ENCODE results near the gene OXCT1. TPM values are rescaled to one million over a fixed set of nuclear protein-coding genes. Genes with fewer than 3 reads are reported as not detected.
A peak's percentile ranks its signal among the peaks of the same experiment; 100 is the strongest.

OXCT1 gene
- total and polyA plus RNA-seq, 9 of the 15 experiments (the other 6 are each of a cell fraction or from before 2014, with no cell fraction given), result 24.7 to 61.2 (median 41.9) TPM

DNA sequence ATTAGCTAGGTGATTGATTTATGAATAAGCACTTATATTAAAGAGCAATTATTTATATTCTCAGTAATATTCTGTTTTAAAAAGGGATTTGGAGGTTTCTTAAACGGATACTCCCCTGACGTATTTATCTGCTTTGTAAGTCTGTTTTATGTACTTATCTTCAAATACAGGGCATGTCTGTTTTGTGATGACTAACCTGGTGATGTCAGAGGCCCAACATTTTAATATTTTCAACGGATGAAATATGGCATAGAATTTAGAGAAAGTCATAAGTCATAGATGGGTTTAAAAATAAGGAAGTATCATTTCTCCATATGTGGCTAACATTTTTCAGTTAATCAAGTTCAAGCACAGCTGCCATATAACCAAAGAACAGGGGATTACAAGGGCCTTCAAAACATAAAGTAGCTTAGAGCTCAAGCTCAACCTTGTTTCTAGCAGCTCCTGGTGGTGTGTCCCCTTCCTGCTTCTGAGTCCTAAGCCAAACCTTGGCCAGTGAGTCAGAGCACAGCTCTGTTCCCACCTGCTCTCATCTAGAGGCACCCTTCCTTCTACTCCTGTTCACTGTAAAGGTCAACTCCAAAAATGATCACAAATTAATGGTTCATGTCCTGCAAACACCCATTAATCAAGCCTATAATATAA lies 131.4 kb downstream of the OXCT1 start (continued):
- TF ChIP-seq, protein P1, sequence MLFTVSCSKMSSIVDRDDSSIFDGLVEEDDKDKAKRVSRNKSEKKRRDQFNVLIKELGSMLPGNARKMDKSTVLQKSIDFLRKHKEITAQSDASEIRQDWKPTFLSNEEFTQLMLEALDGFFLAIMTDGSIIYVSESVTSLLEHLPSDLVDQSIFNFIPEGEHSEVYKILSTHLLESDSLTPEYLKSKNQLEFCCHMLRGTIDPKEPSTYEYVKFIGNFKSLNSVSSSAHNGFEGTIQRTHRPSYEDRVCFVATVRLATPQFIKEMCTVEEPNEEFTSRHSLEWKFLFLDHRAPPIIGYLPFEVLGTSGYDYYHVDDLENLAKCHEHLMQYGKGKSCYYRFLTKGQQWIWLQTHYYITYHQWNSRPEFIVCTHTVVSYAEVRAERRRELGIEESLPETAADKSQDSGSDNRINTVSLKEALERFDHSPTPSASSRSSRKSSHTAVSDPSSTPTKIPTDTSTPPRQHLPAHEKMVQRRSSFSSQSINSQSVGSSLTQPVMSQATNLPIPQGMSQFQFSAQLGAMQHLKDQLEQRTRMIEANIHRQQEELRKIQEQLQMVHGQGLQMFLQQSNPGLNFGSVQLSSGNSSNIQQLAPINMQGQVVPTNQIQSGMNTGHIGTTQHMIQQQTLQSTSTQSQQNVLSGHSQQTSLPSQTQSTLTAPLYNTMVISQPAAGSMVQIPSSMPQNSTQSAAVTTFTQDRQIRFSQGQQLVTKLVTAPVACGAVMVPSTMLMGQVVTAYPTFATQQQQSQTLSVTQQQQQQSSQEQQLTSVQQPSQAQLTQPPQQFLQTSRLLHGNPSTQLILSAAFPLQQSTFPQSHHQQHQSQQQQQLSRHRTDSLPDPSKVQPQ (CRISPR knock-in tag; IDR thresholded peaks at IDR 0.05; ENCODE audit: borderline replicate concordance), result no peak
- no peak for TF ChIP-seq NEUROD1 (IDR thresholded peaks at IDR 0.05; ENCODE audit: borderline replicate concordance, low read depth, low read length, partially characterized antibody)
- no peak for TF ChIP-seq SNRNP70 (optimal IDR thresholded peaks at IDR 0.05; ENCODE audit: low read depth, low read length)
- no peak for TF ChIP-seq GTF2E2 (tag; IDR thresholded peaks at IDR 0.05)
- TF ChIP-seq EZH2 (IDR thresholded peaks at IDR 0.05; ENCODE audit: borderline replicate concordance, low read depth, low read length), result no peak
- TF ChIP-seq PTTG1 (tag; IDR thresholded peaks at IDR 0.05; ENCODE audit: low read depth), result no peak
- TF ChIP-seq ARID1B (IDR thresholded peaks at IDR 0.05), result peak; percentile 81
- no peak for TF ChIP-seq BCLAF1 (IDR thresholded peaks at IDR 0.05; ENCODE audit: borderline replicate concordance in 1 of 2, control insufficient read depth in 1 of 2, low read depth in 2 of 2, low read length in 1 of 2)
- TF ChIP-seq NR4A1 (CRISPR knock-in tag; IDR thresholded peaks at IDR 0.05), result no peak
- TF ChIP-seq NR4A1 (tag; IDR thresholded peaks at IDR 0.05), result no peak
- peak; percentile 59 for TF ChIP-seq JUND (IDR thresholded peaks at IDR 0.05; ENCODE audit: borderline replicate concordance, low read depth, low read length)
- TF ChIP-seq JUND (tag; IDR thresholded peaks at IDR 0.05; ENCODE audit: borderline replicate concordance, low read depth, low read length), result peak; percentile 39; the same call in 1 of the 3 replicates
- TF ChIP-seq, protein P2, sequence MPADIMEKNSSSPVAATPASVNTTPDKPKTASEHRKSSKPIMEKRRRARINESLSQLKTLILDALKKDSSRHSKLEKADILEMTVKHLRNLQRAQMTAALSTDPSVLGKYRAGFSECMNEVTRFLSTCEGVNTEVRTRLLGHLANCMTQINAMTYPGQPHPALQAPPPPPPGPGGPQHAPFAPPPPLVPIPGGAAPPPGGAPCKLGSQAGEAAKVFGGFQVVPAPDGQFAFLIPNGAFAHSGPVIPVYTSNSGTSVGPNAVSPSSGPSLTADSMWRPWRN (IDR thresholded peaks at IDR 0.05; ENCODE audit: low read depth), result no peak
- TF ChIP-seq ZNF197 (CRISPR knock-in tag; IDR thresholded peaks at IDR 0.05; ENCODE audit: low read depth), result no peak
- no peak for TF ChIP-seq KLF10 (CRISPR knock-in tag; IDR thresholded peaks at IDR 0.05)
- no peak for TF ChIP-seq GABPB1 (CRISPR knock-in tag; IDR thresholded peaks at IDR 0.05)
- no peak for TF ChIP-seq HDAC2 (IDR thresholded peaks at IDR 0.05)
- TF ChIP-seq CBX8 (IDR thresholded peaks at IDR 0.05; ENCODE audit: borderline replicate concordance, extremely low read depth, low read depth, low read length, poor library complexity, severe bottlenecking), result no peak
- TF ChIP-seq MYNN (IDR thresholded peaks at IDR 0.05), result no peak
- TF ChIP-seq MYNN (CRISPR knock-in tag; IDR thresholded peaks at IDR 0.05), result no peak
- peak; percentile 49 to 72; a peak in 3 of 4 replicates for TF ChIP-seq TRIM24 (IDR thresholded peaks at IDR 0.05)
- no peak for TF ChIP-seq KDM5B (IDR thresholded peaks at IDR 0.05; ENCODE audit: insufficient replicate concordance, low read depth, low read length)

Data from K562 (cell line).